Esophagus muscularis mucosa (tissue), 4 donors: ENCODE results near the gene RIN1. TPM values are rescaled to one million over a fixed set of nuclear protein-coding genes. Genes with fewer than 3 reads are reported as not detected.

Source experiments
- DNase-seq: peaks from one replicate; pipeline ENCODE4 v3.0.0-alpha.2; 2017; ENCODE audit errors: extremely low spot score
- H3K27ac ChIP-seq, 4 donors: fragments of 200-600 bp; sonication (generic); replicated peaks in 1 of 4; 1 replicate in 3 of 4; 2 replicates in 1 of 4; pipeline ENCODE4 v1.5.1; 2016 to 2019; ENCODE audit warnings: mild to moderate bottlenecking in 1 of 4
- H3K27me3 ChIP-seq, 4 donors: fragments of 200-600 bp; sonication (generic); one replicate each; pipeline versions ENCODE4 v1.5.1 to v1.6.0; 2016 to 2019
- H3K36me3 ChIP-seq, 4 donors: fragments of 200-600 bp; sonication (generic); one replicate each; pipeline ENCODE4 v1.5.1; 2016 to 2019
- H3K4me1 ChIP-seq, 4 donors: fragments of 200-600 bp; sonication (generic); one replicate each; pipeline ENCODE4 v1.5.1; 2016 to 2019
- H3K4me3 ChIP-seq, 4 donors: fragments of 200-600 bp; sonication (generic); 1 replicate in 2 of 4; 2 replicates in 2 of 4; pipeline ENCODE4 v1.5.1; 2016 to 2019; ENCODE audit warnings: mild to moderate bottlenecking in 4 of 4, moderate library complexity in 1 of 4
- H3K9me3 ChIP-seq, 4 donors: fragments of 200-600 bp; sonication (generic); 1 replicate in 3 of 4; 2 replicates in 1 of 4; pipeline ENCODE4 v1.5.1; 2016 to 2019
- EP300 ChIP-seq: sonication (generic); formaldehyde crosslinking; IDR thresholded peaks from one replicate; pipeline ENCODE4 v1.6.1; 2017; ENCODE audit warnings: antibody characterized with exemption
- POLR2A ChIP-seq: fragments of 450-650 bp; IDR thresholded peaks from one replicate; pipeline ENCODE4 v1.6.1; 2017; ENCODE audit warnings: antibody characterized with exemption, moderate library complexity, mild to moderate bottlenecking, low read depth
- POLR2AphosphoS5 ChIP-seq, 2 donors: sonication (generic); formaldehyde crosslinking; IDR thresholded peaks; one replicate each; pipeline ENCODE4 v1.6.1; 2017; ENCODE audit warnings: antibody characterized with exemption in 2 of 2
- WGBS: methylation state at CpG from one replicate; pipeline ENCODE4 v1.1.5; 2018; 5-methylcytosine and 5-hydroxymethylcytosine counted together
- intact Hi-C: fragments of 100-400 bp; cut with DNase I; formaldehyde crosslinking; loops from one replicate; pipeline ENCODE4 v1.15.1; 2023
- total RNA-seq, 4 donors: library from RNA; depleted of rRNA; stranded (reverse); fragments of >200 nt; gene quantifications; one replicate each; pipeline versions ENCODE4 v1.1.0 to v1.2.1, GENCODE V29; 2016
- TF ChIP-seq, protein P1 (sequence below), 3 experiments: fragments of 200-600 bp in 2 of 3; fragments of 450-650 bp in 1 of 3; sonication (generic) in 2 of 3; IDR thresholded peaks; one replicate each; pipeline ENCODE4 v1.5.1; 2017 to 2019; ENCODE audit warnings: antibody characterized with exemption in 3 of 3, mild to moderate bottlenecking in 2 of 3, moderate library complexity in 1 of 3

RIN1 gene
- total RNA-seq, 4 donors from 2014 or later: 3.1 to 6.6 (median 4.5) TPM

DNA sequence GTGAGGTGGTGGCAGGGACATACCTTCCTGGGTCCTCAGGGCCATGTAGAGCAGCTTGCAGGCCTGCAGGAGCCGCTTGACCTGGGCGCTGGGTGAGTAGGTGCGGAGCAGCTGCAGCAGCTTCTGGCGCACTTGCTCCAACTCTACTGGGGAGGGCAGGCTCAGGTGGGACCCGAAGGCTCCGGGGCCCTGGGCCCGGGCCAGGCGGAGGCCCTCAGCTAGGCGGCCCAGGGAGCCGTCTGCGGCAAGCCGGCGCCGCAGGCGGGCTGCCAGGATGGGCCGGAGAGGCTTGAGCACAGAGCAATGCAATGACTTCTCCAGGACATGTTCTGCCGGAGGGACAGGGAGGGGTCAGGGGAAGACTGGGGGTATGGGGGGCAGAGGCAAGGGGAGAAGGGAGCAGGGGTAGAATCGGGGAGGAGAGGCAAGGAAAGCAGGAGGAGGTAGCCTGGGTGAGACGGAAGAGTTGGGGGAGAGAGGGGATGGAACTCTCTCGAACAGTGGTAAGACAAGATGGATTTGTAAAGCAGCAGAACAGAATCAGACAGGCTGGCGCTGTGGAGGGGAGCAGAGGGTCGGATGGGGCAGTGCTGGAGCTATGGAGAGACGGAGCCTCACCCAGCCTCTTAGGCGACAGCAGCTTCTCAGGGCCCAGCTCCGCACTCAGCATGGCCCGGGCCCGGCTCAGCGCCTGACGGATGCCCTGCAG is 2.2 kb downstream of the RIN1 start:
- intact Hi-C loops: no loop called here
- Histone ChIP-seq H3K4me1 (peaks cover 22 to 32% (median 30%) of the 10 kb centered on the region in 4 donors), H3K27me3 (no peaks in the 10 kb centered on the region), H3K9me3 (no peaks in the 10 kb centered on the region), H3K36me3 (peaks cover 4 to 51% (median 47%) of the 10 kb centered on the region in 4 donors), H3K4me3 (no peak overlapping the region), H3K27ac (no peak overlapping the region)
- WGBS: 87% methylated on average over 26 of the region's 29 CpGs
- TF ChIP-seq POLR2AphosphoS5 (IDR thresholded peaks at IDR 0.05) (no peak), POLR2A (no peak), EP300 (no peak)
- TF ChIP-seq, protein P1, sequence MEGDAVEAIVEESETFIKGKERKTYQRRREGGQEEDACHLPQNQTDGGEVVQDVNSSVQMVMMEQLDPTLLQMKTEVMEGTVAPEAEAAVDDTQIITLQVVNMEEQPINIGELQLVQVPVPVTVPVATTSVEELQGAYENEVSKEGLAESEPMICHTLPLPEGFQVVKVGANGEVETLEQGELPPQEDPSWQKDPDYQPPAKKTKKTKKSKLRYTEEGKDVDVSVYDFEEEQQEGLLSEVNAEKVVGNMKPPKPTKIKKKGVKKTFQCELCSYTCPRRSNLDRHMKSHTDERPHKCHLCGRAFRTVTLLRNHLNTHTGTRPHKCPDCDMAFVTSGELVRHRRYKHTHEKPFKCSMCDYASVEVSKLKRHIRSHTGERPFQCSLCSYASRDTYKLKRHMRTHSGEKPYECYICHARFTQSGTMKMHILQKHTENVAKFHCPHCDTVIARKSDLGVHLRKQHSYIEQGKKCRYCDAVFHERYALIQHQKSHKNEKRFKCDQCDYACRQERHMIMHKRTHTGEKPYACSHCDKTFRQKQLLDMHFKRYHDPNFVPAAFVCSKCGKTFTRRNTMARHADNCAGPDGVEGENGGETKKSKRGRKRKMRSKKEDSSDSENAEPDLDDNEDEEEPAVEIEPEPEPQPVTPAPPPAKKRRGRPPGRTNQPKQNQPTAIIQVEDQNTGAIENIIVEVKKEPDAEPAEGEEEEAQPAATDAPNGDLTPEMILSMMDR (IDR thresholded peaks at IDR 0.05): no peak
- DNase-seq: no peak

DNA sequence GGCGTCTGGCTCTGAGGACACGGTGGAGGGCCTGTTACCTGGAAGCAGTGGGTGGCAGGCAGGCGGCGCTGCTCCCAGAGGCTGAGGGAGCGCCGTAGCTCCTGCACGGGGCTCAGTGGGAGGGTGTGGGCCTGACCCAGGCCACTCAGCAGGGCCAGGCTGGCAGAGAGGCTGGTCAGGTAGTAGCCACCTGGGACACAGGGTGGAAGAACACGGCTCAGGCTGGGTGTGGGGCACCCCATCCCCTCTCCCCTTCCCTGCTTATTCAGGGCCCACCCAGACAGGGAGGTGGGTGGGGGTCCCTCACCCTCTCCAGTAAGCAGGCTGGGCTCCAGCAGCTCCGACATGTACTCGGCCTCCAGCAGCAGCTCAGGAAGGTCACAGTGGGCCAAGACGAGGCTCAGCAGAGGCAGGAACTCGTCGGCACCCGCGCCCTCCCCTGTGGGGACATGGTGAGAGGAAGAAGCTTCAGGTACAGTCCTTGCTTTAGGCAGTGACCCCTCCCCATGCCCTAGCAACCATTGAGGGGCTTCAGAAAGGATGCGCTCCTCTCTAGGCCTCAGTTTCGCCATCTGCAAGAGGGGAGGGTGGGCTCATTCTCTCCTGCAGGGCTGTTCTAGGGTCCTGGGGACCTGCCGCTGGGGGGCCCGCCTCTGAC is 2.9 kb downstream of the RIN1 start:
- no peak for DNase-seq
- Histone ChIP-seq H3K4me1 (peaks cover 29 to 39% (median 36%) of the 10 kb centered on the region in 4 donors), H3K27me3 (no peaks in the 10 kb centered on the region), H3K9me3 (no peaks in the 10 kb centered on the region), H3K36me3 (peaks cover 0 to 44% (median 40%) of the 10 kb centered on the region in 4 donors), H3K4me3 (no peak overlapping the region), H3K27ac (no peak overlapping the region)
- TF ChIP-seq, protein P1 (IDR thresholded peaks at IDR 0.05): no peak
- TF ChIP-seq POLR2AphosphoS5 (IDR thresholded peaks at IDR 0.05): no peak
- TF ChIP-seq POLR2A: no peak
- no peak for TF ChIP-seq EP300
- WGBS: 95% methylated on average over 10 of the region's 19 CpGs
- intact Hi-C loops: no loop called here

DNA sequence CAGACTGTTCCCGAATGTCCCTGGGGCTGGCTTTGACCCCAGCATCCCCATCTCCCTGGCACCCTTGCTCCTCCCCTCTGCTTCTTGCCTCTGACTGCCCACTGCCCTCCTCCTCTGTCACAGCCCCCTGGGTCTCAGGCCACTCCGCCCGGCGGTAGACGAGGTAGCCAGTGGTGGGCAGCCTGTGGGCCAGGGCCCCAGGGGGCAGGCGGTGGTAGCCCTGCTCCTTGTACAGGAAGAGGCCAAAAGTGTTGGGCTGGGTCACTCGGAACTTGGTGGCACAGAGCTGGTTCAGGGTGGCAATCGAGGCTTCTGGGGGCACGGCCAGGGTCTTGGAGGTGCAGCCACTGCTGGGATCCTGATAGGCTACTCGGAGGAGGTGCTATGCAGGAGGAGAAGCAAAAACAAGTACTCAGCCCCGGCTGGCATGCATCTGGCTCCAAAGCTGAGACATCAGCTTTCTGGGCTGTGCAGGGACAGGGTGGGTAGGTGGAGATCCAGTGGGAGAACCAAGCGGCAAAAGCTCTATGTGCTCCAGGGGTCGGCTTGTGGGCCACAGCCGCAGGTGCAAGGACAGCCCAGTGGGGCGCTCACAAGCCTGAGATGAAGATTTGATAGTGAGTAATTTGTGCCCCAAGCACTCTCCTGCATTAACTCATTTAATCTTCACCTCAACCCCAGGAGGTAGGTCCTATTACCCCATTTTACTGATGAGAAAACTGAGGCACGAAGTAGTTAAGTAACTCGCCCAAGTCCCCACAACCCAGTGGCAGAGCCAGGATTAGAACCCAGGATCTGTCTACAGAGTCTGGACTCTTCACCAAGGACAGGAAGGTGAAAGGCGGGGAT is 3.6 kb downstream of the RIN1 start:
- intact Hi-C loops: no loop called here
- no peak for DNase-seq
- TF ChIP-seq POLR2AphosphoS5 (IDR thresholded peaks at IDR 0.05) (no peak), POLR2A (no peak), EP300 (no peak)
- TF ChIP-seq, protein P1 (IDR thresholded peaks at IDR 0.05): no peak
- H3K27me3 ChIP-seq: no peaks in the 10 kb centered on the region
- H3K9me3 ChIP-seq: no peaks in the 10 kb centered on the region
- H3K4me1 ChIP-seq: peaks cover 37 to 46% (median 43%) of the 10 kb centered on the region in 4 donors
- WGBS: 84% methylated on average over 18 of the region's 18 CpGs
- H3K4me3 ChIP-seq: no peak overlapping the region
- H3K36me3 ChIP-seq: peaks cover 0 to 37% (median 33%) of the 10 kb centered on the region in 4 donors
- no peak overlapping the region for H3K27ac ChIP-seq

DNA sequence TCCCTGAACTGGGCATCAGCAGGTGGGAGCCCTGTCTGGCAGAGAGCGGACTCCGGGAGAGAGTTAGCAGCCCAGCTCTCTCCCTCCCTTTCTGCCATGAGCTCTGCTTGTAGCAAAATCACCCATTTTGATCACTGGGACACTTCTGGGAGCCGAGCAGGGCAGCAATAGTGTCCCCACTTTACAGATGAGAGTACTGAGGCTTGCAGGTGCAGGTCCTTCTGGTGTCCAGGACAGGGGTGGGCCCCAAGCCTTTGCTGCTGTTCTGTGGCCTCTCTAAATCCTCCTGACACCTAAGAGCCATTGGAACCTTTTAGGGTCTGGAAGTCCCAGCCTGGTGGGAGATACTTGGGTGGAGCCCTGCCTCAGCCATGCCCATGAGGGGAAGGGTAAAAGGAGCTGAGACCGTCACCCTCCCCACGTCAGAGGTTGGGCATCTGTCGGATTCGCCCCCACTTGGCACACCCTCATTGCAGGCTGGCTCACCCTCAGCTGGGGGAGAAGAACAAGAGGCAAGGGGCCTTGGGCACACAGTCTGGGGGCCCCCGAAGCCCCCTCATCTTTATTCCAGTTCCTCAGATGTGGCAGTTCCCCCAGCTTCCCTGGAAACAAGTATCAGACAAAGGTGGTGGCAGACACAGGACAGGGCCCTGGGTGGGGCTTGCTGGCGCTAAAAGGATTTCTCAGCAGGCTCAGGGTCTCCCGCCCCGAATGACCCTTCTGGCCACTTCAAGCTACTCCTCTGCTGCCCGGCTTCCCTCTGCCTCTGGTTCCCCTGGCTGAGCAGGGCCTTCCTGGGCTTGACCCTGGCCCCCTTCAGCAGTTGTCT is 4.5 kb downstream of the RIN1 start:
- intact Hi-C loops: no loop called here
- Histone ChIP-seq H3K36me3 (peaks cover 0 to 29% (median 25%) of the 10 kb centered on the region in 4 donors), H3K4me1 (peaks cover 44 to 48% (median 47%) of the 10 kb centered on the region in 4 donors), H3K27me3 (no peaks in the 10 kb centered on the region), H3K4me3 (no peak overlapping the region), H3K9me3 (no peaks in the 10 kb centered on the region), H3K27ac (no peak overlapping the region)
- 92% methylated on average over 9 of the region's 12 CpGs for WGBS
- TF ChIP-seq POLR2A (no peak), POLR2AphosphoS5 (IDR thresholded peaks at IDR 0.05) (no peak), EP300 (no peak)
- TF ChIP-seq, protein P1 (IDR thresholded peaks at IDR 0.05): no peak
- DNase-seq: no peak
